GM18870 (cell line): Measurements from ENCODE around the gene PTPN9.
A peak's percentile ranks its signal among the peaks of the same experiment; 100 is the strongest.
"Not testable (repeated sequence)": the region's sequence is repeated elsewhere in the genome, so short reads cannot be mapped to it uniquely, and the experiment has no call there.

Source experiments
- ATAC-seq: cut with Tn5 transposase; IDR thresholded peaks from one replicate; pipeline ENCODE4 v1.9.1; 2021; ENCODE audit warnings: moderate library complexity; ENCODE audit not compliant: unreplicated experiment

PTPN9 gene

GRCh38 chr15:75454471-75455378, 124.4 kb downstream of the PTPN9 start:
- no peak for ATAC-seq

GRCh38 chr15:75453703-75454470, 125.2 kb downstream of the PTPN9 start:
- peak; percentile 43 for ATAC-seq

- ATAC-seq: no peak
These were observed 126.0 kb downstream of the PTPN9 start for GRCh38 chr15:75452865-75453702.

GRCh38 chr15:75452364-75452864, 126.7 kb downstream of the PTPN9 start:
- no peak for ATAC-seq

GRCh38 chr15:75451674-75452363, 127.3 kb downstream of the PTPN9 start, which contains the start of gene SIN3A:
SIN3A (minus strand) TSS chr15:75451690; CDS start chr15:75430375, 21,315 bp downstream.
- ATAC-seq: peak; percentile 52

GRCh38 chr15:75451202-75451673, 127.9 kb downstream of the PTPN9 start:
- ATAC-seq: no peak

GRCh38 chr15:75450307-75451201, 128.6 kb downstream of the PTPN9 start:
- ATAC-seq: no peak

GRCh38 chr15:75449585-75450306, 129.4 kb downstream of the PTPN9 start:
- ATAC-seq: no peak

- ATAC-seq: not testable (repeated sequence)
These were observed 130.9 kb downstream of the PTPN9 start for GRCh38 chr15:75448171-75448570.

GRCh38 chr15:75446151-75446550, 133.0 kb downstream of the PTPN9 start:
- ATAC-seq: no peak

- not testable (repeated sequence) for ATAC-seq
These were observed 133.8 kb downstream of the PTPN9 start for GRCh38 chr15:75445324-75445723.

- not testable (repeated sequence) for ATAC-seq
These were observed 135.1 kb downstream of the PTPN9 start for GRCh38 chr15:75443972-75444453.

GRCh38 chr15:75437721-75438120, 141.4 kb downstream of the PTPN9 start:
- no peak for ATAC-seq

GRCh38 chr15:75436881-75437280, 142.2 kb downstream of the PTPN9 start:
- ATAC-seq: no peak

GRCh38 chr15:75431682-75432081, 147.4 kb downstream of the PTPN9 start:
- no peak for ATAC-seq

- no peak for ATAC-seq
These were observed 147.8 kb downstream of the PTPN9 start for GRCh38 chr15:75431270-75431669.

- ATAC-seq: no peak
These were observed 148.9 kb downstream of the PTPN9 start for GRCh38 chr15:75430259-75430658.

- ATAC-seq: no peak
These were observed 151.0 kb downstream of the PTPN9 start for GRCh38 chr15:75428152-75428551.
